ENCODE data around the gene SHROOM1.

The SHROOM1 gene, protein sequence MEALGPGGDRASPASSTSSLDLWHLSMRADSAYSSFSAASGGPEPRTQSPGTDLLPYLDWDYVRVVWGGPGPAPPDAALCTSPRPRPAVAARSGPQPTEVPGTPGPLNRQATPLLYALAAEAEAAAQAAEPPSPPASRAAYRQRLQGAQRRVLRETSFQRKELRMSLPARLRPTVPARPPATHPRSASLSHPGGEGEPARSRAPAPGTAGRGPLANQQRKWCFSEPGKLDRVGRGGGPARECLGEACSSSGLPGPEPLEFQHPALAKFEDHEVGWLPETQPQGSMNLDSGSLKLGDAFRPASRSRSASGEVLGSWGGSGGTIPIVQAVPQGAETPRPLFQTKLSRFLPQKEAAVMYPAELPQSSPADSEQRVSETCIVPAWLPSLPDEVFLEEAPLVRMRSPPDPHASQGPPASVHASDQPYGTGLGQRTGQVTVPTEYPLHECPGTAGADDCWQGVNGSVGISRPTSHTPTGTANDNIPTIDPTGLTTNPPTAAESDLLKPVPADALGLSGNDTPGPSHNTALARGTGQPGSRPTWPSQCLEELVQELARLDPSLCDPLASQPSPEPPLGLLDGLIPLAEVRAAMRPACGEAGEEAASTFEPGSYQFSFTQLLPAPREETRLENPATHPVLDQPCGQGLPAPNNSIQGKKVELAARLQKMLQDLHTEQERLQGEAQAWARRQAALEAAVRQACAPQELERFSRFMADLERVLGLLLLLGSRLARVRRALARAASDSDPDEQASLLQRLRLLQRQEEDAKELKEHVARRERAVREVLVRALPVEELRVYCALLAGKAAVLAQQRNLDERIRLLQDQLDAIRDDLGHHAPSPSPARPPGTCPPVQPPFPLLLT

DNA sequence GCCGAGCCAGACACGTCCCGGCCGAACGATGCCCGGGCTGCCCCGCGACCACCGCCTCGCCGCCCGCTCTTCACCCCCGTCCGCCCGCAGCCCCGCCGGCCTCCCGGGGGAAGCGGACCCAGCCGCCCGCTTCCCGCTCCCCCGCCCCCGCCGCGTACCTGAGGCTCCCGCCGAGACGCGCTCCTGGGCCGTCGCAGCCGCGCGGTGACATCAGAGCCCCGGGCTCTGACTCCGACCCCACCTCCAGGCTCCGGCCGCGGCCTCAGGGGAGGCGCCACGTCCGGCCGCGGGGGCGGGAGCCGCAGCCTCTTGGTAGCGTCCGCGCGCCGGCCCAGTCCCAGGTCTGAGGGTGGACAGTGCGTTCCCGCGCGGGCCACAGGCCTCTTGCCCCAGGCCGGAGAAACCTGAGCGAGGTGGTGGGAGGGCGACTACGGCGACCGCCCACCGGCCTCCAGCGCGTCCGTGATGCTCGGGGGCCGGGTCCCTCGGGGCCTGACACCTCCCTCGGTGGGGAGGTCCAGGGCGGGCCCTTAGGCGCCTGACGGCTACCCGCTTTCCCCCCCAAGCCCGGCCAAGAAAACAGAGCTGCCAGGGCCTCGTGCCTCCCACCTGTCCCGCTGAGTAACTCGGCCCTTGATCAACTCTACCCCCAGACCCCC, at the start of gene SHROOM1:
SHROOM1 (minus strand) TSS at position 212 of the 659 bp plus-strand sequence. CDS start 4,507 bp downstream, outside the sequence.
- TF ChIP-seq GATA3 (IDR thresholded peaks at IDR 0.05; ENCODE audit: low read depth, low read length) (no peak), GATA2 (IDR thresholded peaks at IDR 0.05; ENCODE audit: low read depth, low read length) (no peak)

DNA sequence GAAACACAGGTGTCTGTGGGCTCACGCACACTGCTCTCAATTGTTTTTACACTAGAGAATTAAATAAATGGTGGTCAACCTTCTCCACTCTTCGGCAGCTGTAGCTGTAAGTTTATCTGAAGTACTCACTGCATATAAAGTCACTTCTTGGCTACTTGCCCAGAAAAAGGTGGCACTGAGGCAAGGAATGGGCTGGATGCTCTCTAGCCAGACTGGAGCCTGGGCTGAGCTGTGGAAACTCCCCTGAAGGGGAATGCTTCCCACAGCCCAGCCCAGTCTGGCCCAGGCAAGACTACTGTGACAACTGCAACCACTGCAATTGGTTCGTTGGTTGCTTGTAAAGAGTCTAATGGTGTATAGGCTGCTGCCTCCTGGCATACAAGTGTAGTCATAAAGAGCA, 47.5 kb upstream of the SHROOM1 start:
- TF ChIP-seq GATA2 (IDR thresholded peaks at IDR 0.05; ENCODE audit: low read depth, low read length) (no peak), GATA3 (IDR thresholded peaks at IDR 0.05; ENCODE audit: low read depth, low read length) (no peak)

DNA sequence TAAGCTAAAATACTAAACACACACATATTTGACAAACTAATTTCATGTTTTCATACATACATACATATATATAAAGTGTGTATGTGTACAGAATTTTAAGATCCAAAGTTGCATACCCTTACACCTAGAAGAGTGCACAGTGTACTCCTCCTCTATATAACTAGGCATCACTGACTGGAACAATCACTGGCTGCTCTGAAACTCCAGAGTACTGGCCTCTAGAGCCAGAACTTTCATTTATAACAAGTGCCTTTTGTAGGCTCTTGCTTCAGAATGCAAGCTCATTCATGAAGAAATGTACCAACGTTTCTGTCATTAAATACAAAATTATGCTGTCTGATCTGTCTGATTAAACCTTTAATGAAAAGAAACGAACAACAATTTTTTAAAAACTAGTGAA, 47.0 kb upstream of the SHROOM1 start:
- TF ChIP-seq GATA3 (IDR thresholded peaks at IDR 0.05; ENCODE audit: low read depth, low read length) (no peak), GATA2 (IDR thresholded peaks at IDR 0.05; ENCODE audit: low read depth, low read length) (no peak)

DNA sequence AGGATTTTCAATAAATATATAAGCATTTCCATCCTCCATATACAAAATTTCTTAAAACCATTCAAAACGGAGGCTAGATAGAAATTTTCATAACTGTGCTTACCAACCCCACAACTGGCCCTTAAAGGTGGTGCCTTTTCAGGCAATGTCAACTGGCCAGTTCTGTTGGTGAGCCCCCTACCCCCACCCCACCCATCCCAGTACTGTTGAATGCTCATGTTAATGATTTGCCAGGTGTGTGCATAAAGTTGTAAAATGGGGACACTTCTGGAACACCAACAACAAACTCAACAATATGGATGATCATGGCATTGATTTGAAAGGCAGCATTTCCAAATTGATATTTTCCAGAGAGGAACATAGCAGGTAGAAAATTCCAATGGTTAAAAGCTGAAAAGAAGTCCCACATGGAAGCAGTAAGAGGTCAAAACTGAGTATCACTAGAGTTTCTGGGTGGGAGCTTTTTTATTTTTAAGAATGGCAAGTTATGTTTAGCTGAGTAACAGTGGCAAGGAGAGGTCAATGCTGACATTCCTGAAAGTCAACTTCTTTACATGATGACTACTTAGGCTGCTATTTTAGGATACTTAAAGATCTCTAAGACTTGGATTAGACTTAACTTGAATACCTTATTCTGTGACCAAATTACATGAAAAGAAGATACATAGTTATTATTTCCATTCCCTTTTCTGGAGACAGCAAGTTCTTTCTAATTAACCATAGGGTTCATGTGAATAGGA, 45.7 kb upstream of the SHROOM1 start:
- no peak for TF ChIP-seq GATA2 (IDR thresholded peaks at IDR 0.05; ENCODE audit: low read depth, low read length)
- TF ChIP-seq GATA3 (IDR thresholded peaks at IDR 0.05; ENCODE audit: low read depth, low read length): no peak

DNA sequence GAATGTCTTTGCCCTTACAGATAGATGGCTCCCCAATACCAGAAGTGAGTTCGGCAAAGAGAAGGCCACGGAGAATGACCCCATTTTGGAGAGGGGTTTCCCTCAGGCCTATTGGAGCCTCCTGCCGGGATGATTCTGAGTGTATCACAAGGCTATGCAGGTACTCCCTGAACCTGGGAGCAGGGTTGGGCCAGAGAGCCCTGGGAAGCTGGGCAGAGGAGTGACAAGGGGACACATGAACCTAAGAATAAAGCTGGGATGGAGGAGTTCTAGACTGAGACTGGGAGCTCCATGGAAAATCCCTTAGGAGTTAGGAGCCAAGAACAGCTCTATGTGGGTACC, 43.5 kb upstream of the SHROOM1 start:
- TF ChIP-seq GATA3 (IDR thresholded peaks at IDR 0.05; ENCODE audit: low read depth, low read length): no peak
- TF ChIP-seq GATA2 (IDR thresholded peaks at IDR 0.05; ENCODE audit: low read depth, low read length): no peak

DNA sequence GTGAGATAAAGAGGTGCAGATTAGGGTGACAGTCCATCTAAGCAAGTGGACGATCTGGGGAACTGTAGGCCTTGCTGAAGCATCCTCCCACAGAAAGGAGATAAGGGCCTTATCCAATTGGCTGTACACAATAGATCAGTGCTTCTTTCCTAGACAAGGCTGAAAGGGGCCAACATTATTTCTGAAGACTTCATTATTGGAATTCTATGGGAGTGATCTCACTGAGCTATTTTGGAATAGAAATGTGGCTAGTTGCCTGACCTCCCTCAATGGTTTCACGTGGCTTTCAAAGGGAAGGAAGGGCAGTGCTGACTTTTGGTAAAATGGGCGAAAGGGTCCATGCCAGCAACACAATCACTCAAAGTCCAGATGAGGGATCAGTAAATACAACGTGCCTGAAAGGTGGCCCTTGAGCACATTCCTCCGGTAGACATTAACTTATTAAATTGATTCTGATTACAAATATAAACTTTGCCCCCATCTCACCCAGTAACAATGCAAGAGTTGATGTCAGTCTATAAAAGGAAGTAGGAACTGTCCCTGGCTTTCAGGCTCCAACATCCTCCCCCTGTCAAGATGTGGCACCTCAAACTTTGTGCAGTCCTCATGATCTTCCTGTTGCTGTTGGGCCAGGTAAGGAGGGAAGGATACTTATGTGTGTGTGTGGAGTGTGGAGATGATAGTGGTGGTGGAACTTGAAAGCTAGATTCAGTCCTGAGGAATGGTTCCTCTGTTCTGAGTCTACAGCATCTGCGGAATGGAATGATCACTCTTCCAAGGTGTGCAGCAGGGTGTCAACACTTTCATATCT, 42.9 kb upstream of the SHROOM1 start, which contains the start of gene LEAP2:
LEAP2 (plus strand) TSS at position 550 of the 811 bp plus-strand sequence; CDS start at position 577, 27 bp downstream.
- no peak for TF ChIP-seq GATA2 (IDR thresholded peaks at IDR 0.05; ENCODE audit: low read depth, low read length)
- no peak for TF ChIP-seq GATA3 (IDR thresholded peaks at IDR 0.05; ENCODE audit: low read depth, low read length)

DNA sequence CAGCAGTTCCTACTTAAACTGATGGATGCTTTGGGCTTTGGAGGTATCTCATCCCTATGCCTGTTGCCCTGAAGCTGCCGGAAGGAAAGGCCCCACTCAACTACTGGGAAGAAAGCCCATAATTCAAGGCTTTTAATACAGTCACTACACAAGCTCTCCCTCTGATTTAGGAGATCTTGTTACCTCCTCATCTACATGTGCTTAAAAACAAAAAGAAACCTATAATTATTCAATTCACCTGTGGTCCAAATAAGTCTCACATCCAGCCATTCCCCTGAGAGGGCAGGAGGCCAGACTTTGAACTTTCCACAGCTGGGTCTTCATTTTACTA, 42.3 kb upstream of the SHROOM1 start:
- TF ChIP-seq GATA2 (IDR thresholded peaks at IDR 0.05; ENCODE audit: low read depth, low read length): no peak
- no peak for TF ChIP-seq GATA3 (IDR thresholded peaks at IDR 0.05; ENCODE audit: low read depth, low read length)

DNA sequence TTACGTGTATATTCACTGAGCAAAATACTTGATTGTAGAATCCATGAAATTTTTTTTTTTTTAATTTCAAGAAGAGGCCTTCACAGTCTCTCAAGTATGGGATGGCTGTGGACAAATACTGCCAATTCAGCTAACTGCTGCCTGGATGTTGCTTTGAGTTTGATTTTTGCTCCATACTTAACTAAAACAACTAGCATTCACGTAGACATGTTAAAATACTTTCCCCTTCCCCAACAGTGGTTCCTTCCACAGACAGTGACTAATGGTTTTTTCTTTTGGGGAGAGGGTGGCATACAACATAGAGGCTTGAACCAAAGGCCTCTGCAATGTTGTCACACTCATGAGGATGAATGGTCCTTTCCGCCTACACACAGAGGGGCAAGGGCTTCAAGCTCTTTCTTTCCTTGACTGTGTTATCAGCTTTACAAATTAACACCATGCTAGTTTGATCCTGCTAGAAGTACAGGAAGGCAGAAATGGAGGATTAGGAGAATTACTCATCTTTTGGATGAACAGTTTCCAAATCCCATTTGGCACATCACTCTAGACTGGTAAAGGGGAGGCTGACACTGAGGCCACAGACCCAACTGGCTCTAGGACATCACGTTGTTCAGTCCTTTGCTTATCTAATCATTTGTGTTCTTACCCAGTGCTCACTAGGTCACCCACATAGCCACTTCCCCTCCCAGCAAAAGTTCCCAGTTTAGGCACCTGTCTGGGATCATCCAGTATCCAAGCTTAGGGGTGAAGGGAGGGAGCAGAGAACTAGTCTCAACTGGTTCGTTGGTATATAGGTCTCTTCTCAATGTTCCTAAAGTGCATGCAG, 41.2 kb upstream of the SHROOM1 start:
- no peak for TF ChIP-seq GATA2 (IDR thresholded peaks at IDR 0.05; ENCODE audit: low read depth, low read length)
- no peak for TF ChIP-seq GATA3 (IDR thresholded peaks at IDR 0.05; ENCODE audit: low read depth, low read length)

DNA sequence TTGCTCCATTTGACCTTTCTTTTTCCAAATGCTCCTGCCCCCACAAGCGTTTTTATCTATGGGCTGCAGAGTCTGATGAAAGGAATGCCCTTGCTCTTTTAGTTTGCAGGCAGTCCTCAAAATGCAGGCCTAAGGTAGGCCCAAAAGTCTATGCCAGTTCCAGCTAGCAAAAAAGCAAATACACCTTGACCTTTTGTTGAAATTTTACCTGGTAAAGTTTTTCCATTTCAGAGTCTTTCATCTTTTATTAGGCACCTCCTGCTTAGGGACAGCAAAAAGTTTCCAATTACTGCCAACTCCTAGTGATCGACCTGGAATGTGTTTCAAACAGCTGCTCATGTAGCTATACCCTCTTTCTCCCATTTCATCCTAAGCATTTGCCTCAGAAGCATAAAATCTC, 40.4 kb upstream of the SHROOM1 start:
- TF ChIP-seq GATA2 (IDR thresholded peaks at IDR 0.05; ENCODE audit: low read depth, low read length) (no peak), GATA3 (IDR thresholded peaks at IDR 0.05; ENCODE audit: low read depth, low read length) (no peak)

DNA sequence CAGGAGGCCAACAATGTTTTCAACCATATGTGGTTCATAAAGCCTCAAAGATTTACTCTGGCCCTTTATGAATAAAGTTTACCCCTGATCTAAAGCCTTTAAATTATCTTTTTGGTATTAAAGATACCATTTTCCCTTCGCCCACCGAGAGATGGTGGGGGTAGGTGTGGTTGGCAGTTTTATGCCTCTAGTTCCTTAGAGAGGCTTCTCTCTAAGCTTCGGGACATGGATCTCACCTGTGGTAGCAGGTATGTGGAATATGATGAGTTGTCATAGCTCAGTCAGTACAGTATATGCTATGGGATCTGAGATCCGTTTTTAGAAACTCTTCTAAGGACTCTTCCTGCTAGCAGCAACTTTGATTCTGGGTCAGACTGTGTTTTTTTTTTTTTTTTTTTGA, 38.3 kb upstream of the SHROOM1 start:
- TF ChIP-seq GATA3 (IDR thresholded peaks at IDR 0.05; ENCODE audit: low read depth, low read length) (no peak), GATA2 (IDR thresholded peaks at IDR 0.05; ENCODE audit: low read depth, low read length) (no peak)

DNA sequence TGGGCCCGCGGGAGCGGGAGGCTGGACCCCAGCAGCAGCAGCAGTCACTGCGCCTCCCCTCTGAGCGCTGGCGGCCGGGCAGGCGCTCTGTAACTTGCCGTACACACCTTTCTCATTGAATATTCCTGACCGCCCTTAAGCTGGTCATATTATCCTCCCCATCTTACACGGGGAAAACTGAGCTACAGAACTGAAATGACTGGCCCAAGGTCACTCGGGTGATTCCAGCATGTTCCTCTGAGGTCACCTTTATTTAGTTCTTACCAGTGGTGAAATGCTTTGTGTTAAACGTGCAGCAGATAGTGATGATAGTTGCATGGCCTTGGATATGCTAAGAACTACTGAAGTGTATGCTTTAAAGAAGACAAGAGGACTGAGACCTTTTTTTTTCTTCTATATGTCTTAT, 36.6 kb upstream of the SHROOM1 start:
- TF ChIP-seq GATA2 (IDR thresholded peaks at IDR 0.05; ENCODE audit: low read depth, low read length) (no peak), GATA3 (IDR thresholded peaks at IDR 0.05; ENCODE audit: low read depth, low read length) (no peak)

DNA sequence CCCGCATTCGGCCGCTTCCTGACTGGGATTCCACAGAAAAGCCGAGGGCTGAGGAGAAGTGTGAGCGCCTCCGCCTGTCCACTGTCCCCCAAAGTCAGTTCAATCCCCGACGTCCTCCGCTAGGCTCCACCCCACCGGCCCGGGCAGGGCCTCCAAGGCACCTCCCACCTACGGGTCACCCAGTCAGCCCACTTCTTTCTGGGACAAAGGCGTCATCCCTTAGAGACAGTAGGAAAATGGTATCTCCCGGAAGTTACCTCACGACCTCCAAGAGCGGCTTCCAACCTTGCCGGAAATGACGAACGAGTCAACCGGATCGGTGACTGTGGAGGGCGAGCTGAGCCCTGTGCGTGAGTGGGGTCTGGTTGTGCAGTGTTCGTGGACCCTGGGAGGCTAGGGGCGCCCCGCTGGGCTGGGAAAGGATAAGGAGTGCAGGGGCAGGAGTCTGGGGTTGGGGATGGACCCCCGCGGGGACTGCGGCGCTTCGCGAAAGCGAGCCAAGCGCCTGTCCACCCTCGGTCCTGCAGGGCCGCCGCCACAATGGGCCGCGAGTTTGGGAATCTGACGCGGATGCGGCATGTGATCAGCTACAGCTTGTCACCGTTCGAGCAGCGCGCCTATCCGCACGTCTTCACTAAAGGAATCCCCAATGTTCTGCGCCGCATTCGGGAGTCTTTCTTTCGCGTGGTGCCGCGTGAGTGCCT, 36.0 kb upstream of the SHROOM1 start, which contains the start of the genes GDF9 and UQCRQ:
GDF9 (minus strand) TSS at position 128 of the 704 bp plus-strand sequence. CDS start 1,936 bp downstream, outside the sequence.
UQCRQ (plus strand) TSS at position 301 of the 704 bp plus-strand sequence; CDS start at position 541, 240 bp downstream.
- no peak for TF ChIP-seq GATA3 (IDR thresholded peaks at IDR 0.05; ENCODE audit: low read depth, low read length)
- TF ChIP-seq GATA2 (IDR thresholded peaks at IDR 0.05; ENCODE audit: low read depth, low read length): no peak
